Activated T-helper 2 cell treated with anti-CD3 and anti-CD28 coated beads, Interferon-gamma antibody, Interleukin-2, Interleukin-4, amounts not matched to agents 10 μg/mL and 5 μg/mL and 100 μg/mL, durations not matched to agents 14 hours and 24 hours and 36 hours (primary cell): ENCODE results near the gene SUSD2. TPM values are rescaled to one million over a fixed set of nuclear protein-coding genes. Genes with fewer than 3 reads are reported as not detected.

Experiments
- DNase-seq: peaks from one replicate; pipeline ENCODE4 v3.0.0; 2021; ENCODE audit warnings: low spot score
- H3K27ac Mint-ChIP-seq: one replicate; pipeline ENCODE4 v1.8.0; 2021; ENCODE audit warnings: mixed read lengths
- H3K27me3 Mint-ChIP-seq: one replicate; pipeline ENCODE4 v1.8.0; 2021; ENCODE audit warnings: low read depth, mixed read lengths
- H3K36me3 Mint-ChIP-seq: one replicate; pipeline ENCODE4 v1.8.0; 2021; ENCODE audit warnings: low read depth, mixed read lengths
- H3K4me1 Mint-ChIP-seq: one replicate; pipeline ENCODE4 v1.8.0; 2021; ENCODE audit warnings: low read depth, mixed read lengths
- H3K4me3 Mint-ChIP-seq: one replicate; pipeline ENCODE4 v1.8.0; 2021; ENCODE audit warnings: low read depth, mild to moderate bottlenecking, moderate library complexity, mixed read lengths
- H3K9me3 Mint-ChIP-seq: one replicate; pipeline ENCODE4 v1.8.0; 2021; ENCODE audit warnings: mixed read lengths
- intact Hi-C: fragments of 100-400 bp; cut with micrococcal nuclease; formaldehyde crosslinking; loops from one replicate; pipeline ENCODE4 v1.15.1; 2023
- total RNA-seq: library from RNA; stranded (reverse); gene quantifications from 2 replicates; pipeline ENCODE4 v1.2.3, GENCODE V29; 2022

Gene SUSD2
- total RNA-seq, 1 donor from 2014 or later: 0.32 TPM

GRCh38 chr22:24145446-24146193, 35.7 kb upstream of the SUSD2 start:
- Mint-ChIP-seq H3K36me3 (peaks cover 22% of the 10 kb centered on the region), H3K9me3 (no peaks in the 10 kb centered on the region), H3K27ac (peak overlapping the region; percentile 61), H3K4me1 (peaks cover 32% of the 10 kb centered on the region), H3K27me3 (no peaks in the 10 kb centered on the region), H3K4me3 (no peak overlapping the region)
- intact Hi-C loops: no loop called here
- DNase-seq: no peak

GRCh38 chr22:24146194-24146616, 35.1 kb upstream of the SUSD2 start:
- DNase-seq: no peak
- Mint-ChIP-seq H3K4me3 (no peak overlapping the region), H3K36me3 (peaks cover 26% of the 10 kb centered on the region), H3K27ac (peak overlapping the region; percentile 21), H3K9me3 (no peaks in the 10 kb centered on the region), H3K27me3 (no peaks in the 10 kb centered on the region), H3K4me1 (peaks cover 31% of the 10 kb centered on the region)
- intact Hi-C loops: no loop called here

DNA sequence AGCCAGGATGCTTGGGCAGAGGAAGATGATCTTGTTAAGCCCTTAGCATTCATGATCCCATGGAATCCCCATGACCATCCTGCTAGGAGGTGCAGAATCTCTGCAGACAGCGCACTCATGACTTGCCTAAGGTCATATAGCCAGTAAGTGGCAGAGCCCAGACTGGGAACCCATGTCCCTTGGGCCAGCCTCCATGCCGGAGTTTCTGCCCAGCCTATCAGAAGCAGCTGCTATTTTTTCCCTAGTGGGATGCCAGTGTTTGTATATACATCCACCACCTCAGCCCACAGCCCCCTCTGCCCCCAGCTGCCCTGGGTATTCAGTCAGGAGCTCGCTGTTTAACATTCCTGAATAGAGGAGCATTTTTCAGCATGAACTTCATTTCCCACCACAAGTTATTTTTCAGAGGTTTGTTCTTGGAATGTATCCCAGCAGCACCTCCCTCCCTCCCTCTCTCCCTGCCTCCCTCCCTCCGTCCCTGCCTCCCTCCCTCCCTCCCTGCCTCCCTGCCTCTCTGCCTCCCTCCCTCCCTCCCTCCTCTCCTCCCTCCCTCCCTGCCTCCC, 34.4 kb upstream of the SUSD2 start:
- H3K4me3 Mint-ChIP-seq: no peak overlapping the region
- peaks cover 30% of the 10 kb centered on the region for H3K36me3 Mint-ChIP-seq
- no peak for DNase-seq
- intact Hi-C loops: no loop called here
- H3K27ac Mint-ChIP-seq: no peak overlapping the region
- H3K4me1 Mint-ChIP-seq: peaks cover 24% of the 10 kb centered on the region
- H3K9me3 Mint-ChIP-seq: no peaks in the 10 kb centered on the region
- no peaks in the 10 kb centered on the region for H3K27me3 Mint-ChIP-seq

DNA sequence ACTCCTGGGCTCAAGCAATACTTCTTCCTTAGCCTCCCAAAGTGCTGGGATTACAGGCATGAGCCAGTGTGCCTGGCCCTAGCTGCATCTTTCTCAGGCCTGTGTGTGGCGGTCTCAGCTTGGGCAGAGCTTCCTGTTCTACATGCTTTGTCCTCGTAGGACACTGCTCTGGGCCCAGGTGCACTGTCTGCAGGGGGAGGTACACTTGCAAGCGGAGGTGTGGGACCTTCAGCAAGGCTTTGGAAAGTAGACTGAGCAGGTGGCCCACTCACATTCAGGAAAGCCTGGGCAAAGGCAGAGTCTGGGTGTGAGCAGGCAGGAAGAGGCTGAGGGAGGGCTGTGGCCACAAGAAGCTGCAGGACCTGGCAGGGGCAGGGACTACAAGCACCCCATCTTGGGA, 33.6 kb upstream of the SUSD2 start:
- Mint-ChIP-seq H3K4me1 (peaks cover 23% of the 10 kb centered on the region), H3K36me3 (peaks cover 27% of the 10 kb centered on the region), H3K9me3 (no peaks in the 10 kb centered on the region), H3K27ac (peak overlapping the region; percentile 34), H3K27me3 (no peaks in the 10 kb centered on the region), H3K4me3 (no peak overlapping the region)
- no peak for DNase-seq
- intact Hi-C loops: no loop called here

DNA sequence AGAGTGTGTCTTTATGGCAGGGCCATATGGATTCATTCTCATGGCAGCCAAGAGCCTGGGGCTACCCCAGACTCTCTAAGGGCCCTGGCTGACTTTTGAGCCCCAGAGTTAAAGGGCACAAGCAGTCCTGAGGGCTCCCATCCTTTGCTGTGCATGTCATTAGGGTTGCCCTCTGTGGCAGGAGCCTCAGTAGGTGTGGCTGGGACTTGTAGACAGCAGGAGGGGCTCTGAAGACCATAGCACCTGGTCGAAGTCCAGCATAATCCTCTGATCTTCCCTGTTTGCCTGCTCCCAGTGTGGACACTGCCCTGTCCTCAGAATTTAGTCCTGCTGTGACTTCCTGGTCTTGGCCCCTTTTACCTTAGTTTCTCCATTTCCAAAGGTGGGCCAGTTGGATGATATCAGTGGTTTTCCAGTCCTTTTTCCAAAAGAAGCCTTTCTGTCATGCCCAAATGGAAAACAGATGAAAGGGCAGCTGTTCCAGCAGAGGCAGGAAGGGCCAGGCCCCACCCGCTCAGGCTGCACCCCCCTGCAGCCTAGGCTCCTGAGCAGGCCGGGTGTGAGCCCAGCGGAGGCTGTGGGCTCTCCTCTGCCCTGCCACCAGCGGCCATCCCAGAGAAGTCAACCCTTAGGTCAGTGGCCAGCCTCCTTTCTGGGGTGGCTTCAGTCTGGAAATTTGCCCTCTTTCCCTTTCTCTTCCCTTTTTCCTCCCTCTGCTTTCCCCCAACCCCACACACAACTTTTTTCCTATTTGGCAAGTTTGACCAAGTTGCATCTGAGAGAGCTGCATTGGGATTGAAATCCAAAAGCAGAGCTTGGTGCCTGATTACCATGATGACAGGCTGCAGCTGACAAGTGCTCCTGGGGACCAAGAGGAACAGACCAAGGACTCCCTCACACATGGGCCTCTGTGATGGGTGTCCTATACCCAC, 32.8 kb upstream of the SUSD2 start:
- DNase-seq: no peak
- Mint-ChIP-seq H3K4me1 (peaks cover 28% of the 10 kb centered on the region), H3K27ac (no peak overlapping the region), H3K36me3 (peaks cover 26% of the 10 kb centered on the region), H3K4me3 (no peak overlapping the region), H3K9me3 (no peaks in the 10 kb centered on the region), H3K27me3 (no peaks in the 10 kb centered on the region)
- intact Hi-C loops: no loop called here

DNA sequence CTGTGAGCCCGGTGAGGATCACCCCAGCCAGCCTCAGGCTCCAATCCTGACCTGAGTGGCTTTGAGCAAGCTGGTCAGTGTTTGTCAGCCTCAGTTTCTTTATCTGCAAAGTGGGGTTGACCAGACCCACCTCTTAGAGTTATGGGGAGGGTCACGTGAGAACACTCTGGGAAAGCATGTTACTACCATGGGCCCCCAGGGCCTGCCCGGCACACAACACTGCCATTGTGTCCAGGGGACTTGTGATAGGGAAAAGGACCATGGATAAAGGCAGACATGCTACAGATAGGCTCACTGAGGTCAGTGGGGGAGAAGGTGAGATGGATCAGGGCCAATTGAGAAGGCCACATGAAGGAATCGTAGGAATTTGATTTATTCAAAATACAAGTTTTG, 32.1 kb upstream of the SUSD2 start:
- Mint-ChIP-seq H3K4me1 (peaks cover 34% of the 10 kb centered on the region), H3K4me3 (no peak overlapping the region)
- no peak for DNase-seq

GRCh38 chr22:24153353-24153752, 27.9 kb upstream of the SUSD2 start:
- H3K27ac Mint-ChIP-seq: peak overlapping the region; percentile 67

More for the DNA sequence above, 32.1 kb upstream of the SUSD2 start:
- Mint-ChIP-seq H3K9me3 (no peaks in the 10 kb centered on the region), H3K27ac (no peak overlapping the region), H3K27me3 (no peaks in the 10 kb centered on the region), H3K36me3 (peaks cover 22% of the 10 kb centered on the region)
- intact Hi-C loops: no loop called here

GRCh38 chr22:24153959-24154358, 27.3 kb upstream of the SUSD2 start:
- peaks cover 41% of the 10 kb centered on the region for H3K4me1 Mint-ChIP-seq
- H3K4me3 Mint-ChIP-seq: peak overlapping the region; percentile 11
- DNase-seq: no peak

More at GRCh38 chr22:24153353-24153752, 27.9 kb upstream of the SUSD2 start:
- DNase-seq: no peak
- no peaks in the 10 kb centered on the region for H3K27me3 Mint-ChIP-seq
- H3K9me3 Mint-ChIP-seq: no peaks in the 10 kb centered on the region
- H3K4me1 Mint-ChIP-seq: peaks cover 41% of the 10 kb centered on the region
- intact Hi-C loops: loop anchor here (10.0 kb wide), 1 partner anchor 139 kb away; the partner anchor contains the start of gene CABIN1
- no peak overlapping the region for H3K4me3 Mint-ChIP-seq
- H3K36me3 Mint-ChIP-seq: peaks cover 16% of the 10 kb centered on the region

DNA sequence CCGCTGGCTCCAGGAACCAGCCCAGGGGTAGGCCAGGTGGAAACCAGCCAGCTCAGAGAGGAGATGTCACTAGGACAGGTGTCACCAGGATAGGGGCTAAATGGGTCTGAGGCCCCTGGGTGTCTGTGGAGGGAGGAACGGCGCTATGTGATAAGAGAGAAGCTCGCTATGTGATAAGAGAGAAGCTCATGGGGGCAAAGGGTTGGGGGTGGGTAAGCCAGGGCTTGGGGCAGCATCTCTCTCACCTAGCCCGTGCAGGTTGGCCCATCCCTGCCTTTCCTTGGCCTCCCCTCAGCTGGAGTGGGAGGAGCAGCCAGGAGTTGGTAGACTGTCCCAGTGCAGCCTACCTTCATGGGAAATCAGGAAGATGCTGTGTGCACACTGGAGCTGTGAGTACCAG, 26.5 kb upstream of the SUSD2 start:
- intact Hi-C loops: loop anchor here (10.0 kb wide), 1 partner anchor 140 kb away; the partner anchor contains the start of gene CABIN1
- Mint-ChIP-seq H3K9me3 (no peaks in the 10 kb centered on the region), H3K4me1 (peaks cover 42% of the 10 kb centered on the region), H3K27me3 (no peaks in the 10 kb centered on the region), H3K4me3 (peak overlapping the region; percentile 24), H3K27ac (peak overlapping the region; percentile 65), H3K36me3 (peaks cover 14% of the 10 kb centered on the region)
- DNase-seq: no peak

More at GRCh38 chr22:24153959-24154358, 27.3 kb upstream of the SUSD2 start:
- Mint-ChIP-seq H3K9me3 (no peaks in the 10 kb centered on the region), H3K27ac (peak overlapping the region; percentile 65), H3K27me3 (no peaks in the 10 kb centered on the region), H3K36me3 (peaks cover 14% of the 10 kb centered on the region)
- intact Hi-C loops: loop anchor here (10.0 kb wide), 1 partner anchor 139 kb away; the partner anchor contains the start of gene CABIN1

GRCh38 chr22:24155627-24156140, 25.6 kb upstream of the SUSD2 start:
- H3K4me3 Mint-ChIP-seq: peak overlapping the region; percentile 59
- no peaks in the 10 kb centered on the region for H3K27me3 Mint-ChIP-seq
- no peaks in the 10 kb centered on the region for H3K9me3 Mint-ChIP-seq
- peaks cover 42% of the 10 kb centered on the region for H3K4me1 Mint-ChIP-seq
- peaks cover 13% of the 10 kb centered on the region for H3K36me3 Mint-ChIP-seq
- H3K27ac Mint-ChIP-seq: peak overlapping the region; percentile 68
- intact Hi-C loops: loop anchor here (1.0 to 10.0 kb wide), 2 partner anchors 49 to 141 kb away; partner anchors contain the start of gene CABIN1
- peak; percentile 33 for DNase-seq

DNA sequence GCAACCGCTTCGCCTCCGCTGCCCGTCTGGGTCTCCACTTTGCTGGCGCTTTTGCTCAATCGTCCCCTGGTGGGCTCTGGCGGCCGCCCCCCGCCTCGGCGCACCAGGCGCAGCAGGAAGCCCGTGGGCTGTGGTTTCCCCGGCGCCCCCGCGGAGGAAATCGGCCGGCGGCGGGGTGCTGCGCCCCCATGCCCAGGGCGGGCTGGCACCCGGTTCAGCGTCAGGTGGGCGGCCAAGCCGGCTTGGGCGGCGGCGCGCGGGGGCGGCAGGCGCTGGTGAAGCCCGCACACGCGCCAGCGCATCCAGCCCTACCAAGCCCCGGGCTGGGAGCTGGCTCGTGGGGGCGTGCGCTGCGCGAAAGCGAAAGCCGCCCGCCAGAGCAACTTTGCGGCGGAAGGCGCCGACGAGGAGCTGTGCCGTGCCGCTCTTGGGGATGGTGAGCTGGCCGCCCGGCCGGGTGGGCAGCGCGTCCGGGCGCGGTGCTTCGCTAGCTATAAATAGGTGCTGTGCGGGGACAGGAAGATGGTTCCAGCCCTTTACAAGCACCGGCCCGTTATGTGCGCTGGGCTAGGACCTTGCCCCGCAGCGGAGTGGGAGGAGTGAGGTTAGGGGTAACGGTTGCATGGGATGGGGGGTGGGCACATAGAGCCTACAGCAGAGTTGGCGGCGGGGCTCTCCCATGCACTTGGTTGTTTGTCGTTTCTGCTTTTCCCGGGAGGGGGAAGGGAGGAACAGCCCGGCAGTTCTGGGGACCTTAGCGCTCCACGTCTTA, 25.0 kb upstream of the SUSD2 start:
- peak; percentile 68 for DNase-seq
- intact Hi-C loops: loop anchor here (1.0 to 10.0 kb wide), 2 partner anchors 50 to 142 kb away; partner anchors contain the start of gene CABIN1
- H3K4me1 Mint-ChIP-seq: peaks cover 45% of the 10 kb centered on the region

More for the DNA sequence above, 25.0 kb upstream of the SUSD2 start:
- Mint-ChIP-seq H3K27me3 (no peaks in the 10 kb centered on the region), H3K27ac (peak overlapping the region; percentile 86), H3K9me3 (no peaks in the 10 kb centered on the region), H3K36me3 (peaks cover 9% of the 10 kb centered on the region), H3K4me3 (peak overlapping the region; percentile 85)
